ENCODE measurements around the gene NRXN3.

DNA sequence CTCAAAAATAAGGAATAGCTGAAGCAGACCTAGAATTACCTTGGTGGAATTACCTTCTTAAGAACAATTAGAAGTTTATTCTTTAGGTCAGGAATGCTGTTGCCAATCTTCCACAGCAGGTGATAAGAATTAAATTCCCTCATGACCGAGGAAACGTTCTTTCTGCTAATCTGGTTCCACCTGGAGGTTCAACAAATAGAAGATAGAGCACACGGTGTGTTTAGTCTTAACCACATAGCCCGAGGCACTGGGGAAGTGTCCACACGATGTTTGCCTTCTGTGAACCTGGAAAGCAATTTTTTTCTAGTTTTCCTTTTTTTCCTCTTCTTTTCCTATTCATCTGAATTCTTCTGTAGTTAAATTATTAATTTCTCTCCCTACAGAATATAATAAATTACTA is 906.9 kb downstream of the NRXN3 start:
- TF ChIP-seq EZH2 (IDR thresholded peaks at IDR 0.05; ENCODE audit: borderline replicate concordance) (no peak), EZH2phosphoT487 (IDR thresholded peaks at IDR 0.05; ENCODE audit: low read depth, severe bottlenecking, unreplicated experiment) (no peak)
- TF ChIP-seq, protein P1, sequence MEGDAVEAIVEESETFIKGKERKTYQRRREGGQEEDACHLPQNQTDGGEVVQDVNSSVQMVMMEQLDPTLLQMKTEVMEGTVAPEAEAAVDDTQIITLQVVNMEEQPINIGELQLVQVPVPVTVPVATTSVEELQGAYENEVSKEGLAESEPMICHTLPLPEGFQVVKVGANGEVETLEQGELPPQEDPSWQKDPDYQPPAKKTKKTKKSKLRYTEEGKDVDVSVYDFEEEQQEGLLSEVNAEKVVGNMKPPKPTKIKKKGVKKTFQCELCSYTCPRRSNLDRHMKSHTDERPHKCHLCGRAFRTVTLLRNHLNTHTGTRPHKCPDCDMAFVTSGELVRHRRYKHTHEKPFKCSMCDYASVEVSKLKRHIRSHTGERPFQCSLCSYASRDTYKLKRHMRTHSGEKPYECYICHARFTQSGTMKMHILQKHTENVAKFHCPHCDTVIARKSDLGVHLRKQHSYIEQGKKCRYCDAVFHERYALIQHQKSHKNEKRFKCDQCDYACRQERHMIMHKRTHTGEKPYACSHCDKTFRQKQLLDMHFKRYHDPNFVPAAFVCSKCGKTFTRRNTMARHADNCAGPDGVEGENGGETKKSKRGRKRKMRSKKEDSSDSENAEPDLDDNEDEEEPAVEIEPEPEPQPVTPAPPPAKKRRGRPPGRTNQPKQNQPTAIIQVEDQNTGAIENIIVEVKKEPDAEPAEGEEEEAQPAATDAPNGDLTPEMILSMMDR (IDR thresholded peaks at IDR 0.05; ENCODE audit: poor library complexity): no peak
